C4-2B (cell line): ENCODE results near the gene PSTPIP1.

Source experiments
- H3K27ac ChIP-seq: fragments of 450-650 bp; 2 replicates; pipeline ENCODE4 v1.5.1; 2017
- CTCF ChIP-seq: fragments of 450-650 bp; conservative IDR thresholded peaks from 2 replicates; pipeline ENCODE4 v1.5.1; 2017; ENCODE audit warnings: mild to moderate bottlenecking
- ZFX ChIP-seq: fragments of 450-650 bp; IDR thresholded peaks from 2 replicates; pipeline ENCODE4 v1.6.1; 2017

PSTPIP1 gene

GRCh38 chr15:77001351-77001750 lies 6.4 kb downstream of the PSTPIP1 start:
- TF ChIP-seq ZFX (no peak), CTCF (no peak)
- H3K27ac ChIP-seq = no peak overlapping the region

- TF ChIP-seq ZFX (no peak), CTCF (no peak)
- H3K27ac ChIP-seq = no peak overlapping the region
Observed at GRCh38 chr15:77001966-77002365, 7.0 kb downstream of the PSTPIP1 start.

GRCh38 chr15:77002436-77002835 lies 7.5 kb downstream of the PSTPIP1 start:
- no peak for TF ChIP-seq ZFX
- no peak for TF ChIP-seq CTCF
- no peak overlapping the region for H3K27ac ChIP-seq

GRCh38 chr15:77002954-77003912 lies 8.3 kb downstream of the PSTPIP1 start:
- TF ChIP-seq CTCF (no peak), ZFX (no peak)
- no peak overlapping the region for H3K27ac ChIP-seq

- TF ChIP-seq CTCF (no peak), ZFX (no peak)
- no peak overlapping the region for H3K27ac ChIP-seq
Observed at GRCh38 chr15:77004189-77004588, 9.3 kb downstream of the PSTPIP1 start.

- H3K27ac ChIP-seq = no peak overlapping the region
- TF ChIP-seq ZFX (no peak), CTCF (no peak)
Observed at GRCh38 chr15:77009176-77009575, 14.2 kb downstream of the PSTPIP1 start.

- no peak overlapping the region; the same call in 1 of the 2 replicates for H3K27ac ChIP-seq
- TF ChIP-seq ZFX (no peak), CTCF (no peak)
Observed at GRCh38 chr15:77009646-77010311, 14.9 kb downstream of the PSTPIP1 start.
